Epidermal melanocyte (primary cell): ENCODE measurements around the gene ATP6V0C.

ENCODE experiments used
- DNase-seq: peaks from one replicate; pipeline ENCODE4 v3.0.0; 2011; ENCODE audit warnings: low spot score; ENCODE audit not compliant: insufficient read length

The ATP6V0C gene

DNA sequence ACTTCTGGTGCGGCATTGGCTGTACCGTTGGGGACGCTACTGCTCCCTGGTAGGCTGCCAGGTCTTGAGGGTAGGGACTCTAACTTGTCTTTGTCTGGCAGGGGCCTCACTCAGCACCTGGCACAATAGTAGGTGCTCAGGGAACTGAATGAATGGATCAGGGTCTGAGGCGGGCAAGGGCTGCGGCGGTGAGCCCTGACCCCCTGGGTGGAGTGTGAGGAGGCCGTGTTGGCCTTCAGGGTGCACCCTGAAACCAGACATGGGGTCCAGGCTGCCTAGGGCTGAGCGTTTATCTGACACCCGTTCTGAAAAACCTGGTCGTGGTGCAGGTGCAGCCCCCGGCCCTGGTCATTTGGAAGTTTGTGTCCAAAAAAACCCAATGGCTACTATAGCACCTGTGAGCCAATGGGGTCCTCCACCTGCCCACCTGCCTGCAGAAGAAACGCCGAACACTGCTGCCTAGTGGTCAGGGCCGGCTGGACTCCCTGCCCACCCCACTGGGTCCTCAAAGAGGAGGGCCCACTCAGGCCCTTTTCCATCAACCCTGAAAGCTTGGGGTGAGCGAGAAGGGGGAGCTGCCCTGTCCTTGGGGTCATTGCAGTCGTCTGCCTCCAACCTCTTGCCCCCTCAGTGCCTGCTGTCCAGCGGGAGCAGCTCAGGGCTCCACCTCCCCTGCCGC, 4.9 kb upstream of the ATP6V0C start:
- DNase-seq, result no peak

DNA sequence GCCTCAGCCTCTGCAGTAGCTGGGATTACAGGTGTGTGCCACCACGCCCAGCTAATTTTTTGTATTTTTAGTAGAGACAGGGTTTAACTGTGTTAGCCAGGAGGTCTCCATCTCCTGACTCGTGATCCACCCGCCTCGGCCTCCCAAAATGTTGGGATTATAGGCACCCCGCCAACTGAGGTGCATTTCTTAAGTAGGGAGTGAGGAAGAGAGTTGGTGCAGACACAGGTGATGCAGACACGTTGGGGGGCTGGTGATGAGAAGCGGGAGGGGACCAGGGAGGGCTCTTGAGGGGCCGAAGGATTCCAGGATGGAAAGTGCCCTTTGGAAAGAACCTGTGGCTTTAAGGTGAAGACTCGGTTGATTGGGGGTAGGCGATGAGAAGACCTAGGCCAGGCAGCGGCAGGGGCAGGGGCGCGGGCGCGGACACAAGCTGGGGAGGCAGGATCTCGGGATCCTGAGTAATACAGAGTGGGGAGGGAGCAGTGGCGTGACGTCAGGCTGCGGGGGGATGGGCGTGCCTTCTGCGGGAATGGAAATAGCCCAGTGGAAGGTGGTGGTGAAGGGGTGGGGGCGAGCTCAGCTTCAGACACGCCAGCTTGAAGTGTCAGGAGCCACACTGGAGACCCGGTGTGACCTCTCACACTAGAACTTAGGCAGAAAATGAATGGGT, 2.5 kb upstream of the ATP6V0C start:
- DNase-seq, result no peak

DNA sequence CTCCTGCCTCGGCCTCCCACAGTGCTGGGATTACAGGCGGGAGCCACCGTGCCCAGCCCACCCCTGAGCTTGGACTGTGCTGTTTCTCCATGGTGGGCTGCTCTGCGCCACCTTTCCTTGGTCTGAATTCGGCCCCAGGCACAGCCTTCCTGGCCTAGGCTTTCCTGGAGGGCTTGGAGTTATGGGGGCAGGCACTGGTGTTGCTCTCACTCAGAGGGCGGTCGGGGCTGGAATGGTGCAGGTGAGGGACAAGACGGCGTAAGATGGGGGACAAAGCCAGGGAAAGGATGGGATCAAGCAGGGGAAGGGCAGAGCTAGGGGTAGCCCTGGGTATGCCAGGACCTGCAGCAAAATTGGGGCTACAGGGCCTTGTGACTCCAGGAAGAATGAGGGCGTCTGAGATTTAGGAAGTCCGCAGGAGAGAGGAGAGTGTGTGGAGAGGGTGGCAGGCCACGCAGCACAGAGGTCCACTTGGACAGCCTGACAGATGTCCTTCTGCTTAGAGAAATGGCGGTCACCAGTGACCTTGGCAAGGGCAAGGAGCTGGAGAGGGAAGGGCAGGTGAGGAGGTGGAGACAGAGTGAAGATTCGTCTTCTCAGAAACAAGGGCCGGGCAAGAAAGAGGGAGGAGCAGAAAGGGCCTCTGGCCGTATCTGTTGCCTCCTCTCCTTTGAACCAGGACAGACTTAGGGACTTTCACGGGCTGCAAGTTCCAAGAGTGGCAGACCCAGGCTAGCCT, 1.6 kb upstream of the ATP6V0C start:
- no peak for DNase-seq

- no peak for DNase-seq
Observed at GRCh38 chr16:2512735-2513404, 882 bp upstream of the ATP6V0C start.

DNA sequence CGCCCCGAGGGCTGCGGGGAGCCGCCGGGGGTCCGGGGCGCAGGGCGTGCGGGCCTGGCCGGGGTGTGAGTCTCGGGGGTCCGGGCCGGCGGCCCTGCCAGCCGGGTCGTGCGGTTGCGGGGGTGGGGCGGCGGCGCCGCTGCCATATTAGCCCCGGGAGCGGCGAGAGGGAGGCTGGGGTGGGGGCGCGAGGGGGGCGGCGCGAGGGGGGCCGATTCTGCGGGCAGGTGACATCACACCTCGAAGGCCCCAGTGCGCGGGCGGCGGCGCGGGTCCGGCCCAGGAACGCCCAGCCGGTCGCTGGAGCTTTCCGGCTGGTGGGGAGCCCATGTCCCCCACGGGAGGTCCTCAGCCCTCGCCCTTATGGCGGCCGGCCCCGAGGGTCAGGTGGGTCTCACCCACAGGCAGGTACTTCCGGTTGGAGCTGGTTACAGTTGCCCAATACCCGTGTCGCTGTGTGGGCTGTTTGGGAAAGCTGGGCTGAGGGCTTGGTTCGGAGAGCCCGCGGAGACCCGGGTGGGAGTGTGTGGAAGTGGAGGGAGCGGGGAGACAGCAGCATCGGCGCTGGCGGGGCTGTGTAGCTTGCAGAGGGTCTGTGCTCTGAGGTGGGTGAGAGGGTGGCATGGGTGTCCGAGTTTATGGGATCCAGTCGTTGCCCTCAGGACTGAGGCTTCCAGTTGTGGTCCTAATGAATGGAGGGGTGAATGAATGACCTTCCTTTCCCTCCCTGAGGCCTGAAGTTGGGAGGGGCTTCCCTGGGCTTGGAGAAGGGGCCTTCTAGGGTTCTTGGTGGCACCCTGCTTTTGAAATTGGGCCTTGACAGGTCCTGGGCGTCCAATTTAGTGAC, 804 bp downstream of the ATP6V0C start:
- DNase-seq, result no peak

DNA sequence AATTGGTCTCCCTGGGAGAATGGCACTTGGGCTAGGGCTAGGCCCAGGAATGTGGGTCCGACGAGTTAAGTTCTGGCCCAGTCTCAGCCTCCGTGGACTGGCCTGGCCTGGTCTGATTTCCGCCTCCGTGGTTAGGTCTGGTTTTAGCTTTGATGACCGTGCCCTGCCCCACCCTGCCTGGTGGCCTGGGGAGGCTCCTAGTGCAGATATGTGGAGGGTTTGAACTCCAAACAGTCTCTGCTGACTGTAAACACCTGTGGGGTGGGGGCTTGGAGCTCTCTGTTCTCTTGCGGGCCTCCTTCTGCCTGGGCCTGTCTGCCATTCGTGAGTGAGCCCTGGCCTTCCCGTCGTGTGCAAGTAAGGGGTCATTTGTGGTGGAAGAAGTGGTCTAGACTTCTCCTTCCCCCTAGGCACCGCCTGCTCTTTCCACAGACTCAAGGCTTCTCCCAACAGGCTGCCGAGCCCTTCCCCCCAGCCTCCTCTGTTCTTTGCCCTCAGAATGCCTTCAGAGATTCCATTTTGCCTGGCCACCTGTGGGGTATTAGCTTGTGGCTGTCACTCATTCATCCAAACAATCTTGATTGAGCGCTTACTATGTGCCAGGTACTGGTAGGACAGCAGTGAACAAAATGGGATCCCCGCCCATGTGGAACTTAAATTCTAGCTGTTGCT, 1.6 kb downstream of the ATP6V0C start:
- DNase-seq, result no peak

GRCh38 chr16:2516391-2517240, 2.9 kb downstream of the ATP6V0C start:
- peak; percentile 88 for DNase-seq

DNA sequence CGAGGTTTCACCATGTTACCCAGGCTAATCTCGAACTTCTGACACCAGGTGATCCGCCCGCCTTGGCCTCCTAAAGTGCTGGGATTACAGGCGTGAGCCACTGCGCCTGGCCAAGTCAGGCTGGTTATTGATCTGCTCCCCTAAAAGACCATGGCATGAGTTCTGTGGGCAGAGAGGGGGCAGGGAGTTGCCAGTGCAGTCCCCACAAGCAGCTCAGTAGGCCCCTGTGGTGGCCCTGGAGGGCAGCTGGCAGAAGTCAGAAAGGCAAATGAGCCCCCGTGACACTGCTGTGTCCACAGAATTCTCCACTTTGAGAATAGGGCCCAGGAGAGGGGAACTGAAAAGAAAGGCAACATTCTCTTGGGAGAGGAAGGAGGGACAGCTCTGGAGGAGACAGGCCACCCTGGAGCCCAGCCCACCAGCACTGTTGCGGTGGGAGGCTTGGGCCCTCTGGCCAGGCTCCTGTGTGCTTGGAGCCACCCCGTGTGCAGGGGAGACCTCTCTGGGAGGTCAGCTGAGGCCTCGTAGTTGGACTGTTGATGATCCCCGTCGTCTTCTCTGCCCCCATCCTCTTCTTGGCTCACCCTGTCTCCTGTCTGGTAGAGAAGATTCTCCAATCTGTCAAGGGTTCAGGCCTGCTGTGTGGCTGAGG, 4.3 kb downstream of the ATP6V0C start:
- DNase-seq, result no peak

GRCh38 chr16:2518823-2519710, 5.3 kb downstream of the ATP6V0C start:
- no peak for DNase-seq

GRCh38 chr16:2519711-2520080, 5.9 kb downstream of the ATP6V0C start:
- no peak for DNase-seq

DNA sequence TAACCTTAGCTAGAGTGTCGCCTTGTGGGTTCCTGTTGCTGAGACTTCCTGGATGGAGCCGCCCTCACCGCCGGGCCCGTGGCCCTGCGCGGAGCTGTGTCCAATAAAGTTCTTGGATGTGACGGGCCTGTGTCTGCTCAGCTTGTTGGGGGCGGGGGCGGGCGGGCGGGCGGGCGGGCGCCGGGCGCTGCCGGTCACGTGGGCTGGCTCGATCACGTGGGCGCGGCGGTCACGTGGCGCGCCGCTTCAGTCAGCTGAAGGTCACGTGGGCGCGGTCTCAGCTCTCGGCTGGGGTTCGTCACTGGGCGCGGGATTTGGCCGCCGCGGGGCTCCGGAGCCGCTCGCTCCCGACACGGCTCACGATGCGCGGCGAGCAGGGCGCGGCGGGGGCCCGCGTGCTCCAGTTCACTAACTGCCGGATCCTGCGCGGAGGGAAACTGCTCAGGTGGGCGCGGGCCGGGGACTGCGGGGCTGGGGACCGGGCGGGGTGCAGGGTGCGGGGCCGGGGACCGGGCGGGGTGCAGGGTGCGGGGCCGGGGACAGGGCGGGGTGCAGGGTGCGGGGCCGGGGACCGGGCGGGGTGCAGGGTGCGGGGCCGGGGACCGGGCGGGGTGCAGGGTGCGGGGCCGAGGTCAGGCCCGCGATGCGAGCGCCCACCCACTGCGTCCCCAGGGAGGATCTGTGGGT, 6.5 kb downstream of the ATP6V0C start, which contains the start of gene AMDHD2:
TSS of gene AMDHD2 (plus strand) at position 275 of the 687 bp plus-strand sequence. CDS start at position 363, 88 bp downstream.
- peak; percentile 99 for DNase-seq

GRCh38 chr16:2520784-2521531, 7.2 kb downstream of the ATP6V0C start:
- DNase-seq, result no peak

DNA sequence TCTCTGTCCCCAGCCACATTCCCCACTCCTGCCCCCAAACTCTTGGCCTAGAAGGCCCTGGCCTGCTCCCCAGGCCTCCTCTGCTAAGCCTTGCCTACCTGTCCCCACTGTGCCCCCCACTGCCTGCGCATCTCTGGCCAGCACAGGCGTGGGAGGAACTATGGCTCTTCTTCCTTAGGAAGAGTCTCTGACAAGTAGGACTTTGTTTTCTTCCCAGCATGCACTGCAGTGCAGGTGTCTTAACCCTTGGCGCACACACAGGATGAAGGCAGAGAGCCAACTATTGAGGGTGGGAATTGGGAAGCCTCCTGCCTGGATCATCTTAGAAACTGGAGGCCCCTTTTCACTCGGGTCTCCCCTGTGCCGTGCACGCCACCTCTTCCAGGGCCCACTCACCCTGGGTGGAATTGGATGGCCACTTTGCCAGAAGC, 10.1 kb downstream of the ATP6V0C start:
- no peak for DNase-seq

- no peak for DNase-seq
Observed at GRCh38 chr16:2524339-2524938, 10.7 kb downstream of the ATP6V0C start.

GRCh38 chr16:2526135-2526534, 12.4 kb downstream of the ATP6V0C start:
- no peak for DNase-seq
